Testis (tissue), 2 donors: ENCODE data around the gene HIGD1C.

Experiments
- POLR2A ChIP-seq: fragments of 450-650 bp; IDR thresholded peaks from one replicate; pipeline ENCODE4 v1.6.1; 2017; ENCODE audit warnings: antibody characterized with exemption, mild to moderate bottlenecking, moderate library complexity
- TF ChIP-seq, protein P1 (sequence below), 3 experiments: fragments of 450-650 bp in 2 of 3; fragments of 200-600 bp in 1 of 3; sonication (generic) in 1 of 3; IDR thresholded peaks; one replicate each; pipeline ENCODE4 v1.5.1; 2016 to 2019; ENCODE audit warnings: antibody characterized with exemption in 3 of 3, mild to moderate bottlenecking in 2 of 3, moderate library complexity in 1 of 3

DNA sequence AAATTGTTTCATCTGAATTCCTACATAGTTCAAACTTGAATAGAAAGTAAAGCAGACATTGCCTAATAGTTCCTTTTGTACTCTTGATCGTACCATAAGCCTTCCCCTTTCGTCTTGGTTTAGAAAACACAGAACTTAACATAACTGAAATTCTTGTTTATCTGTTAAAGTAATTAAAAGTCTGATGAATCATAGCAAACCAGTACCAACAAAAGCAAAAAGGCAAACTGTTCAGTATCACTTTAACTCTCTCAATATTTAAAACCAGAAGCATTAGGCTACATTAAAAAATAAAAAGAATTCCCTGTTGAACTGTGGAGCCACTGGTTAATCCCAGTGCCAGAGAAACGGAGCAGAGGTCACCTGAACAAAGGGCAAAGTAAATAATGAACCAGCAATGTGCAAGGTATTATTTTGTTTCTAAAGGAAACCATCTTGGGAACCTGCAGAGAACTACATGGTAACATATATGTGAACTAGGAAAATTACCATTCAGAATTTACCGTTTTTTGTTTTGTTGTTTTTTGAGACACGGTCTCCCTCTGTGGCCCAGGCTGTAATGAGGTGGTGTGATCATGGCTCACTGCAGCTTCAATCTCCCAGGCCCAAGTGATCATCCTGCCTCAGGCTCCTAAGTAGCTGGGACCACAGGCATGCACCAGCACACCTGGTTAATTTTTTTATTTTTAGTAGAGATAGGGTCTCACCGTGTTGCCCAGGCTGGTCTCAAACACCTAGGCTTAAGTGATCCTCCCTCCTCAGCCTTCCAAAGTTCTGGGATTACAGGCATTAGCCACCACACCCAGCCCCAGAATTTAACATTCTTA is 17.1 kb upstream of the HIGD1C start:
- TF ChIP-seq, protein P1, sequence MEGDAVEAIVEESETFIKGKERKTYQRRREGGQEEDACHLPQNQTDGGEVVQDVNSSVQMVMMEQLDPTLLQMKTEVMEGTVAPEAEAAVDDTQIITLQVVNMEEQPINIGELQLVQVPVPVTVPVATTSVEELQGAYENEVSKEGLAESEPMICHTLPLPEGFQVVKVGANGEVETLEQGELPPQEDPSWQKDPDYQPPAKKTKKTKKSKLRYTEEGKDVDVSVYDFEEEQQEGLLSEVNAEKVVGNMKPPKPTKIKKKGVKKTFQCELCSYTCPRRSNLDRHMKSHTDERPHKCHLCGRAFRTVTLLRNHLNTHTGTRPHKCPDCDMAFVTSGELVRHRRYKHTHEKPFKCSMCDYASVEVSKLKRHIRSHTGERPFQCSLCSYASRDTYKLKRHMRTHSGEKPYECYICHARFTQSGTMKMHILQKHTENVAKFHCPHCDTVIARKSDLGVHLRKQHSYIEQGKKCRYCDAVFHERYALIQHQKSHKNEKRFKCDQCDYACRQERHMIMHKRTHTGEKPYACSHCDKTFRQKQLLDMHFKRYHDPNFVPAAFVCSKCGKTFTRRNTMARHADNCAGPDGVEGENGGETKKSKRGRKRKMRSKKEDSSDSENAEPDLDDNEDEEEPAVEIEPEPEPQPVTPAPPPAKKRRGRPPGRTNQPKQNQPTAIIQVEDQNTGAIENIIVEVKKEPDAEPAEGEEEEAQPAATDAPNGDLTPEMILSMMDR (IDR thresholded peaks at IDR 0.05) = no peak
- TF ChIP-seq POLR2A = no peak
